MM.1S (cell line): Measurements from ENCODE around the gene CCNF.

Experiments
- DNase-seq: peaks from one replicate; pipeline ENCODE4 v3.0.0-alpha.2; 2015
- H2AFZ ChIP-seq: fragments of 300-600 bp; sonication (generic); 2 replicates; pipeline ENCODE4 v1.6.0; 2016; ENCODE audit warnings: antibody characterized with exemption, low read length
- H3F3A ChIP-seq: fragments of 300-600 bp; sonication (generic); 2 replicates; pipeline ENCODE4 v1.6.1; 2016; ENCODE audit warnings: mild to moderate bottlenecking, antibody characterized with exemption, low read length, moderate library complexity, mixed read lengths; ENCODE audit not compliant: insufficient read depth
- H3K27ac ChIP-seq: fragments of 300-600 bp; sonication (generic); 2 replicates; pipeline ENCODE4 v1.5.1; 2016; ENCODE audit warnings: mild to moderate bottlenecking, low read length
- H3K27me3 ChIP-seq: fragments of 300-600 bp; sonication (generic); replicated peaks from 2 replicates; pipeline ENCODE4 v1.6.0; 2016; ENCODE audit warnings: low read length; ENCODE audit not compliant: insufficient read depth
- H3K36me3 ChIP-seq: fragments of 300-600 bp; sonication (generic); replicated peaks from 2 replicates; pipeline ENCODE4 v1.6.1; 2016; ENCODE audit warnings: mild to moderate bottlenecking, low read length, mixed read lengths; ENCODE audit not compliant: insufficient read depth
- H3K4me1 ChIP-seq: fragments of 300-600 bp; sonication (generic); 2 replicates; pipeline ENCODE4 v1.6.1; 2016; ENCODE audit warnings: low read length, mixed read lengths
- H3K4me2 ChIP-seq: fragments of 300-600 bp; sonication (generic); 2 replicates; pipeline ENCODE4 v1.6.0; 2016; ENCODE audit warnings: low read depth, low read length
- H3K4me3 ChIP-seq: fragments of 300-600 bp; sonication (generic); 2 replicates; pipeline ENCODE4 v1.5.1; 2016; ENCODE audit warnings: low read length, mixed read lengths
- H3K79me2 ChIP-seq: fragments of 300-600 bp; sonication (generic); 2 replicates; pipeline ENCODE4 v1.6.1; 2016; ENCODE audit warnings: mixed run types, low read length, mixed read lengths
- H3K9ac ChIP-seq: fragments of 300-600 bp; sonication (generic); 2 replicates; pipeline ENCODE4 v1.6.1; 2016; ENCODE audit warnings: low read length, mixed read lengths
- H3K9me2 ChIP-seq: fragments of 300-600 bp; sonication (generic); replicated peaks from 2 replicates; pipeline ENCODE4 v1.6.1; 2016; ENCODE audit warnings: mild to moderate bottlenecking, low read length, mixed read lengths; ENCODE audit not compliant: insufficient read depth
- H3K9me3 ChIP-seq: fragments of 300-600 bp; sonication (generic); replicated peaks from 2 replicates; pipeline ENCODE4 v1.6.1; 2016; ENCODE audit warnings: mild to moderate bottlenecking, low read length, mixed read lengths; ENCODE audit not compliant: insufficient read depth
- H4K20me1 ChIP-seq: fragments of 300-600 bp; sonication (generic); 2 replicates; pipeline ENCODE4 v1.6.1; 2016; ENCODE audit warnings: mild to moderate bottlenecking, low read length, moderate library complexity, mixed read lengths; ENCODE audit not compliant: insufficient read depth
- EZH2 ChIP-seq: fragments of 300-600 bp; sonication (generic); optimal IDR thresholded peaks from 2 replicates; pipeline ENCODE3; 2017; ENCODE audit warnings: low read depth, mild to moderate bottlenecking, antibody characterized with exemption, low read length, mixed read lengths
- EZH2phosphoT487 ChIP-seq: fragments of 300-600 bp; sonication (generic); IDR thresholded peaks from 2 replicates; pipeline ENCODE4 v1.6.1; 2018; ENCODE audit warnings: antibody characterized with exemption, low read length
- TF ChIP-seq, protein P1 (sequence below): fragments of 300-600 bp; sonication (generic); IDR thresholded peaks from 2 replicates; pipeline ENCODE4 v1.5.1; 2016; ENCODE audit warnings: antibody characterized with exemption, low read length, mixed read lengths

The CCNF gene

DNA sequence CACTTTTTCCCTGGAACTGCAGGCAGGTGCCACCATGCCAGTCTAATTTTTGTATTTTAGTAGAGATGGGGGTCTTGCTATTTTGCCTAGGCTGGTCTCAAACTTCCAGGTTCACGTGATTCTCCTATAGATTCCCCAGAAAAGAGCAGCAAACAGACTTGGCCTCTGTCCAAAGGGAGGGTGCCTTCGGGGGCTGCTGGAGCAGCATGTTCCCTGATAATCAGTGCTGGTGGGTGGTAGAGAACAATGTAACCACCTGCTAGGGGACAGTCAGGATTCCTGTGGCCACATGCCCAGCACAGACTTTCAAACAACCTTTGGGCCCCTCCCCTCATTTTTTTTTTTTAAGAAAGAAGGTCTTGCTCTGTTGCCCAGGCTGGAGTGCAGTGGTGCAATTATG, 14.2 kb upstream of the CCNF start:
- Histone ChIP-seq H3K27ac (no peak overlapping the region), H3K4me2 (no peak overlapping the region), H3K36me3 (no peaks in the 10 kb centered on the region), H2AFZ (no peak overlapping the region), H3K9ac (no peak overlapping the region), H3K9me2 (no peaks in the 10 kb centered on the region), H3K4me1 (no peaks in the 10 kb centered on the region), H4K20me1 (no peaks in the 10 kb centered on the region), H3K79me2 (no peaks in the 10 kb centered on the region), H3K4me3 (no peak overlapping the region), H3K9me3 (no peaks in the 10 kb centered on the region), H3K27me3 (peaks cover 14% of the 10 kb centered on the region), H3F3A (no peaks in the 10 kb centered on the region)
- TF ChIP-seq, protein P1, sequence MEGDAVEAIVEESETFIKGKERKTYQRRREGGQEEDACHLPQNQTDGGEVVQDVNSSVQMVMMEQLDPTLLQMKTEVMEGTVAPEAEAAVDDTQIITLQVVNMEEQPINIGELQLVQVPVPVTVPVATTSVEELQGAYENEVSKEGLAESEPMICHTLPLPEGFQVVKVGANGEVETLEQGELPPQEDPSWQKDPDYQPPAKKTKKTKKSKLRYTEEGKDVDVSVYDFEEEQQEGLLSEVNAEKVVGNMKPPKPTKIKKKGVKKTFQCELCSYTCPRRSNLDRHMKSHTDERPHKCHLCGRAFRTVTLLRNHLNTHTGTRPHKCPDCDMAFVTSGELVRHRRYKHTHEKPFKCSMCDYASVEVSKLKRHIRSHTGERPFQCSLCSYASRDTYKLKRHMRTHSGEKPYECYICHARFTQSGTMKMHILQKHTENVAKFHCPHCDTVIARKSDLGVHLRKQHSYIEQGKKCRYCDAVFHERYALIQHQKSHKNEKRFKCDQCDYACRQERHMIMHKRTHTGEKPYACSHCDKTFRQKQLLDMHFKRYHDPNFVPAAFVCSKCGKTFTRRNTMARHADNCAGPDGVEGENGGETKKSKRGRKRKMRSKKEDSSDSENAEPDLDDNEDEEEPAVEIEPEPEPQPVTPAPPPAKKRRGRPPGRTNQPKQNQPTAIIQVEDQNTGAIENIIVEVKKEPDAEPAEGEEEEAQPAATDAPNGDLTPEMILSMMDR: no peak
- no peak for TF ChIP-seq EZH2
- no peak for TF ChIP-seq EZH2phosphoT487
- no peak for DNase-seq

- Histone ChIP-seq H3K9me2 (no peaks in the 10 kb centered on the region), H3K4me2 (no peak overlapping the region)
Observed at GRCh38 chr16:2420035-2420434, 9.2 kb upstream of the CCNF start.

GRCh38 chr16:2422123-2422867, 7.0 kb upstream of the CCNF start:
- Histone ChIP-seq H2AFZ (no peak overlapping the region), H3K9me3 (no peaks in the 10 kb centered on the region), H3K36me3 (no peaks in the 10 kb centered on the region), H3F3A (no peaks in the 10 kb centered on the region), H3K79me2 (no peaks in the 10 kb centered on the region), H3K4me3 (no peak overlapping the region), H3K9ac (no peak overlapping the region), H3K27ac (no peak overlapping the region), H3K4me2 (no peak overlapping the region), H4K20me1 (no peaks in the 10 kb centered on the region), H3K27me3 (no peaks in the 10 kb centered on the region), H3K4me1 (no peaks in the 10 kb centered on the region), H3K9me2 (no peaks in the 10 kb centered on the region)
- DNase-seq: no peak
- TF ChIP-seq, protein P1: no peak
- no peak for TF ChIP-seq EZH2
- no peak for TF ChIP-seq EZH2phosphoT487

More at GRCh38 chr16:2420035-2420434, 9.2 kb upstream of the CCNF start:
- Histone ChIP-seq H3K79me2 (no peaks in the 10 kb centered on the region), H3K4me3 (no peak overlapping the region), H3K4me1 (no peaks in the 10 kb centered on the region), H2AFZ (no peak overlapping the region), H3F3A (no peaks in the 10 kb centered on the region), H3K36me3 (no peaks in the 10 kb centered on the region), H3K9ac (no peak overlapping the region), H3K27me3 (no peaks in the 10 kb centered on the region), H3K27ac (no peak overlapping the region), H4K20me1 (no peaks in the 10 kb centered on the region), H3K9me3 (no peaks in the 10 kb centered on the region)
- no peak for DNase-seq
- no peak for TF ChIP-seq EZH2phosphoT487
- TF ChIP-seq EZH2: no peak
- TF ChIP-seq, protein P1: no peak
